PC-3 (cell line): ENCODE data around the gene TROAP. TPM values are rescaled to one million over a fixed set of nuclear protein-coding genes. Genes with fewer than 3 reads are reported as not detected.
A peak's percentile ranks its signal among the peaks of the same experiment; 100 is the strongest.

ENCODE experiments used
- ATAC-seq: fragments of 200-7000 bp; cut with Tn5 transposase; 2 replicates; pipeline ENCODE4 v1.9.1; 2020; ENCODE audit warnings: mild to moderate bottlenecking, moderate library complexity
- BruUV-seq: library from RNA; stranded (reverse); fragments of 400-500 nt; replicated peaks from 2 replicates; lab custom pipeline; 2021; lab: Mats Ljungman, UMichigan
- CTCF ChIA-PET: fragments of 300-600 bp; sonication (Branson Sonifier 250); formaldehyde crosslinking; loops from one replicate; lab custom pipeline; 2022; ENCODE audit warnings: antibody characterized with exemption; lab: Charles Lee
- POLR2A ChIA-PET: fragments of 300-600 bp; sonication (Branson Sonifier 250); formaldehyde crosslinking; loops from one replicate; lab custom pipeline; 2022; ENCODE audit warnings: antibody characterized with exemption; ENCODE audit not compliant: unreplicated experiment; lab: Charles Lee
- DNase-seq: peaks from one replicate; pipeline ENCODE4 v3.0.0-alpha.2; 2015
- H2AFZ ChIP-seq: fragments of 300-600 bp; sonication (generic); 2 replicates; pipeline ENCODE4 v1.6.0; 2016; ENCODE audit warnings: antibody characterized with exemption, low read length
- H3F3A ChIP-seq: fragments of 300-600 bp; sonication (generic); one replicate; pipeline ENCODE4 v1.6.0; 2017; ENCODE audit warnings: antibody characterized with exemption, low read length, control low read depth, mild to moderate bottlenecking; ENCODE audit not compliant: unreplicated experiment
- H3K27ac ChIP-seq: fragments of 300-600 bp; sonication (generic); 2 replicates; pipeline ENCODE4 v1.5.1; 2016; ENCODE audit warnings: mild to moderate bottlenecking, low read length
- H3K27me3 ChIP-seq: fragments of 300-600 bp; sonication (generic); 2 replicates; pipeline ENCODE4 v1.6.1; 2016; ENCODE audit warnings: low read length, mixed read lengths
- H3K36me3 ChIP-seq: fragments of 300-600 bp; sonication (generic); 2 replicates; pipeline ENCODE4 v1.6.1; 2016; ENCODE audit warnings: low read depth, mixed run types, low read length, mixed read lengths
- H3K4me1 ChIP-seq: fragments of 300-600 bp; sonication (generic); 2 replicates; pipeline ENCODE4 v1.5.1; 2016; ENCODE audit warnings: low read length; ENCODE audit not compliant: insufficient read depth
- H3K4me2 ChIP-seq: fragments of 300-600 bp; sonication (generic); 2 replicates; pipeline ENCODE4 v1.6.0; 2016; ENCODE audit warnings: low read length
- H3K4me3 ChIP-seq: fragments of 300-600 bp; sonication (generic); 2 replicates; pipeline ENCODE4 v1.5.1; 2016; ENCODE audit warnings: mild to moderate bottlenecking, low read length, mixed read lengths
- H3K79me2 ChIP-seq: fragments of 300-600 bp; sonication (generic); 2 replicates; pipeline ENCODE4 v1.6.1; 2017; ENCODE audit warnings: low read length, mixed read lengths
- H3K9ac ChIP-seq: fragments of 300-600 bp; sonication (generic); 2 replicates; pipeline ENCODE4 v1.6.0; 2016; ENCODE audit warnings: mild to moderate bottlenecking, low read length
- H3K9me2 ChIP-seq: fragments of 300-600 bp; sonication (generic); replicated peaks from 2 replicates; pipeline ENCODE4 v1.6.1; 2016; ENCODE audit warnings: mixed run types, low read length, mixed read lengths
- H3K9me3 ChIP-seq: fragments of 300-600 bp; sonication (generic); 2 replicates; pipeline ENCODE4 v1.6.1; 2016; ENCODE audit warnings: low read length, mixed read lengths
- H4K20me1 ChIP-seq: fragments of 300-600 bp; sonication (generic); 2 replicates; pipeline ENCODE4 v1.6.1; 2016; ENCODE audit warnings: low read length, mixed read lengths
- EZH2 ChIP-seq: fragments of 300-600 bp; sonication (generic); IDR thresholded peaks from one replicate; pipeline ENCODE4 v1.6.1; 2017; ENCODE audit warnings: antibody characterized with exemption, mild to moderate bottlenecking, low read length; ENCODE audit not compliant: unreplicated experiment
- EZH2phosphoT487 ChIP-seq: fragments of 300-600 bp; sonication (generic); IDR thresholded peaks from 2 replicates; pipeline ENCODE4 v1.6.1; 2018; ENCODE audit warnings: mild to moderate bottlenecking, antibody characterized with exemption, low read length, borderline replicate concordance
- intact Hi-C: fragments of 100-400 bp; cut with micrococcal nuclease; formaldehyde crosslinking; loops from 2 replicates; pipeline ENCODE4 v1.9.0; 2023
- total RNA-seq: library from RNA; depleted of rRNA; stranded (reverse); fragments of >200 nt; gene quantifications from 2 replicates; pipeline ENCODE4 v1.2.3, GENCODE V29; 2014
- TF ChIP-seq, protein P1 (sequence below): fragments of 300-600 bp; sonication (generic); conservative IDR thresholded peaks from 2 replicates; pipeline ENCODE4 v1.5.1; 2017; ENCODE audit warnings: antibody characterized with exemption, low read depth, mild to moderate bottlenecking, low read length

The TROAP gene
- total RNA-seq, 1 experiment from 2014 or later: 103 TPM

GRCh38 chr12:49359671-49360070 lies 36.6 kb downstream of the TROAP start:
- no peak overlapping the region for H2AFZ ChIP-seq
- no peak overlapping the region for H3K4me3 ChIP-seq
- intact Hi-C loops: no loop called here
- BruUV-seq: no TSS peak
- DNase-seq: no peak
- no peaks in the 10 kb centered on the region for H3K9me2 ChIP-seq
- TF ChIP-seq EZH2 (no peak), EZH2phosphoT487 (no peak)
- TF ChIP-seq, protein P1, sequence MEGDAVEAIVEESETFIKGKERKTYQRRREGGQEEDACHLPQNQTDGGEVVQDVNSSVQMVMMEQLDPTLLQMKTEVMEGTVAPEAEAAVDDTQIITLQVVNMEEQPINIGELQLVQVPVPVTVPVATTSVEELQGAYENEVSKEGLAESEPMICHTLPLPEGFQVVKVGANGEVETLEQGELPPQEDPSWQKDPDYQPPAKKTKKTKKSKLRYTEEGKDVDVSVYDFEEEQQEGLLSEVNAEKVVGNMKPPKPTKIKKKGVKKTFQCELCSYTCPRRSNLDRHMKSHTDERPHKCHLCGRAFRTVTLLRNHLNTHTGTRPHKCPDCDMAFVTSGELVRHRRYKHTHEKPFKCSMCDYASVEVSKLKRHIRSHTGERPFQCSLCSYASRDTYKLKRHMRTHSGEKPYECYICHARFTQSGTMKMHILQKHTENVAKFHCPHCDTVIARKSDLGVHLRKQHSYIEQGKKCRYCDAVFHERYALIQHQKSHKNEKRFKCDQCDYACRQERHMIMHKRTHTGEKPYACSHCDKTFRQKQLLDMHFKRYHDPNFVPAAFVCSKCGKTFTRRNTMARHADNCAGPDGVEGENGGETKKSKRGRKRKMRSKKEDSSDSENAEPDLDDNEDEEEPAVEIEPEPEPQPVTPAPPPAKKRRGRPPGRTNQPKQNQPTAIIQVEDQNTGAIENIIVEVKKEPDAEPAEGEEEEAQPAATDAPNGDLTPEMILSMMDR: no peak
- CTCF ChIA-PET: interaction anchor here (1.6 to 3.3 kb wide), 2 partner anchors 12 to 153 kb away, joined by 16 to 63 read pairs; partner anchors contain the start of gene DNAJC22
- no peaks in the 10 kb centered on the region for H3K79me2 ChIP-seq
- peaks cover 23% of the 10 kb centered on the region for H3K4me1 ChIP-seq
- H3K27me3 ChIP-seq: no peaks in the 10 kb centered on the region
- H3F3A ChIP-seq: no peaks in the 10 kb centered on the region
- H3K36me3 ChIP-seq: no peaks in the 10 kb centered on the region
- no peak for ATAC-seq
- H3K4me2 ChIP-seq: no peak overlapping the region
- POLR2A ChIA-PET: no interaction called here
- H4K20me1 ChIP-seq: no peaks in the 10 kb centered on the region
- H3K9ac ChIP-seq: no peak overlapping the region
- no peak overlapping the region for H3K27ac ChIP-seq
- H3K9me3 ChIP-seq: no peaks in the 10 kb centered on the region

DNA sequence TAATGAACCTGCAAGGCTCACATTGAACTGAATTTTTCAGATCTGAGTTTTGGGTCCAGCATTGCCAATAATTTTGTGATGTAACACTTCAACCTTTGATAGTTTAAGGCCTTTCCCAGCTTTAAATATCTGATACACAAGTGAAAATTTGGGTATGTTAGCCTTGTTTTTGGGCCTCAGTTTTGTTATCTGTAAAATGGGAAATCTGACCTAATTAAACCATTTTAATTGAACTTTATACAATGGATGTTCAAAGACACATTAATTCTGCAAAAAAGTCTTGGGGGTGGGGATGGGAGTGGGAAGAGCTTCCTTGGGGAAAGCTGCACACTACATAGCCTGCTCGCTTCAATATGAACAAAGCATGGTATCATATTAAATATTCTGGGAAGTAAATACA lies 39.0 kb downstream of the TROAP start:
- no peak for TF ChIP-seq EZH2
- TF ChIP-seq, protein P1: no peak
- no peak for ATAC-seq
- no peak overlapping the region for H3K4me3 ChIP-seq
- H2AFZ ChIP-seq: no peak overlapping the region
- intact Hi-C loops: no loop called here
- H3K4me2 ChIP-seq: no peak overlapping the region
- no peaks in the 10 kb centered on the region for H3K9me2 ChIP-seq
- H3K79me2 ChIP-seq: peaks cover 5% of the 10 kb centered on the region; the same call in 1 of the 2 replicates
- BruUV-seq: no TSS peak
- H3K9me3 ChIP-seq: no peaks in the 10 kb centered on the region
- H3K4me1 ChIP-seq: peaks cover 36% of the 10 kb centered on the region
- H3F3A ChIP-seq: no peaks in the 10 kb centered on the region
- no peaks in the 10 kb centered on the region for H3K27me3 ChIP-seq
- H3K9ac ChIP-seq: no peak overlapping the region
- ChIA-PET POLR2A (no interaction called here), CTCF (no interaction called here)
- no peak overlapping the region for H3K27ac ChIP-seq
- H4K20me1 ChIP-seq: no peaks in the 10 kb centered on the region
- DNase-seq: no peak
- H3K36me3 ChIP-seq: no peaks in the 10 kb centered on the region

GRCh38 chr12:49364989-49365388 lies 41.9 kb downstream of the TROAP start:
- H3K36me3 ChIP-seq: no peaks in the 10 kb centered on the region
- ChIA-PET POLR2A (no interaction called here), CTCF (no interaction called here)
- no peaks in the 10 kb centered on the region for H3K9me3 ChIP-seq
- peaks cover 30% of the 10 kb centered on the region for H3K79me2 ChIP-seq
- no peaks in the 10 kb centered on the region for H3K9me2 ChIP-seq
- H3K27ac ChIP-seq: peak overlapping the region; percentile 42
- no peak overlapping the region for H3K9ac ChIP-seq
- peaks cover 34% of the 10 kb centered on the region for H3K4me1 ChIP-seq
- H4K20me1 ChIP-seq: peaks cover 6% of the 10 kb centered on the region
- DNase-seq (peak; percentile 66), ATAC-seq (no peak)
- H2AFZ ChIP-seq: no peak overlapping the region
- peak overlapping the region; percentile 94 for H3K4me2 ChIP-seq
- no peaks in the 10 kb centered on the region for H3F3A ChIP-seq
- no peak overlapping the region for H3K4me3 ChIP-seq
- intact Hi-C loops: no loop called here
- no peaks in the 10 kb centered on the region for H3K27me3 ChIP-seq
- BruUV-seq: no TSS peak
- TF ChIP-seq EZH2phosphoT487: no peak
- TF ChIP-seq, protein P1: no peak
- TF ChIP-seq EZH2: no peak
